GM20000 (cell line): Measurements from ENCODE around the gene BAZ2B.

Experiments used
- DNase-seq: peaks from one replicate; pipeline ENCODE4 v3.0.0; 2012; ENCODE audit warnings: low spot score
- CTCF ChIP-seq: IDR thresholded peaks from 2 replicates; pipeline ENCODE4 v1.5.1; 2012; ENCODE audit warnings: mild to moderate bottlenecking, control low read depth; ENCODE audit errors: extremely low read depth, missing control alignments

Gene BAZ2B

DNA sequence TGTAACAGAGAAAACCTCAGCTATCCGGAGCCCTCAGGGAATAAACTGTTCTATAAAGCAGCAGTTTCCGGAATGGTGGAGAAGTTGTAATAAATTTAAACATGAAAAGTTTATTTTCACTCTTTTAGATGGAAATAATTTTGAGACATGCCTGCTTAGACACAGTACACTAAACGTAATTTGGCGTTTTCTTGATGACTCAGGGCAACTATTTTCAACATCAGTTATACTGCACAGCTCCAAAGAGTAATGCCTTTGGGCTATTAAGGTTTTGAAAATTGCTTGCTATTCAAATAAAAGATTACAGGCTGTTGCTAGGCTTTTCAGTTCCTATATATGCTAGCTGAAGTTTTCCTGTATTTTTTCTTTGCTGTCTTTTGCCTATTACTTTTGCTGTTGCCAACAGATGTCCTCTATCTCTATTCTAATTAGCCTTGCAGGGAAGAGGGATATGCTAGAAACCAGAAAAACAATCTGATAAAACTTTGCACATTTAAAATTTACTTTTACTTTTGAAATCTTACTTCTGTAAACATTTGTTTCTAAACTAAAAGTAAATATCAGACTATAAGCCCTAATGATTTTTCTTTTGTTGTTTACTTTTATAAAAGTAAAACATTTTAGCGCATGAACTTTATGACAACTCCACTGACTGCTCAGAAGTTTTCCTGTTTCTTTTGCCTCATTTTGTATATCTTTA lies 216.5 kb downstream of the BAZ2B start:
- TF ChIP-seq CTCF, result no peak
- DNase-seq, result no peak

GRCh38 chr2:159396799-159397198 lies 219.5 kb downstream of the BAZ2B start:
- no peak for TF ChIP-seq CTCF
- DNase-seq, result no peak

- DNase-seq, result no peak
- TF ChIP-seq CTCF, result no peak
Measured at GRCh38 chr2:159382447-159383028, 233.8 kb downstream of the BAZ2B start.

DNA sequence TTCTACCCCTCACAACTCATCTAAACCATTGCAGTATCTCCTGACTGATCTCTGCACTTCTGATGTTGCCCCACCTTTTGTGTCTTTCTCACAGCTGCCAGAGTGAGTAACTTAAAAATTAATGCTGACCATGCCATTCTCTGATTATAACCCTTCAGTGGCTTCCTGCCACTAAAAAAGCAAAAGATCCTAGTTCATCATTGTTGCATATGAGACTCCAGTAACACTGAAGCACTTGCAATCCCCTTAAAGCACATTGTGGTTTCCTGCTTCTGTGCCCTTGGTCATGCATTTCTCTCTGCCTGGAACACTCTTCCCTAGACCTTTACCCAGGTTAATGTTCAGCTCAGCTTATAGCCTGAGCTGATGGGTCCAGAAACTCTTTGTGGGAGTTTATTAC lies 234.8 kb downstream of the BAZ2B start:
- TF ChIP-seq CTCF, result no peak
- no peak for DNase-seq

DNA sequence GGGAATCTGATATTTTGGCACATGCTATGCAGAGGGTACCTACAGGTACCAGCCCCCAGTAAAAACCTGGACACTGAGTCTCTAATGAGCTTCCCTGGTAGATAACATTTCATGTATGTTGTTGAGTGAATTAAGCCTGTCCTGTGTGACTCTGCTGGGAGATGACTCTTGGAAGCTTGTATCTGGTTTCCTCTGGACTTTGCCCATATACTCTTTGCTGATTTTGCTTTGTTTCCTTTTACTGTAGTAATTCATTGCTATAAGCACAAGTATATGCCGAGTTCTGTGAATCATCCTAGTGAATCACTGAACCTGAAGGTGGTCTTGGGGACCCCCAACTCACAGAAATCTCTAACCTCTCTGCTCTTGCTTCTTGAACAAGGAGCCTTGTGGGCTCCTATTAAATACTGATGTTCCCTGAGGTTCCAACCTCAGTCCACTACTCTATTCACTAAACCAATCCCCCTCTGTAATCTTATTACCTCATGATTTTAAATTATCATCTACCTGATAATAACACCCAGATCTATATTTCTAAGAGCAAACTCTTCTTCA lies 235.6 kb downstream of the BAZ2B start:
- TF ChIP-seq CTCF, result no peak
- no peak for DNase-seq

GRCh38 chr2:159379181-159379580 lies 237.2 kb downstream of the BAZ2B start:
- no peak for DNase-seq
- no peak for TF ChIP-seq CTCF

DNA sequence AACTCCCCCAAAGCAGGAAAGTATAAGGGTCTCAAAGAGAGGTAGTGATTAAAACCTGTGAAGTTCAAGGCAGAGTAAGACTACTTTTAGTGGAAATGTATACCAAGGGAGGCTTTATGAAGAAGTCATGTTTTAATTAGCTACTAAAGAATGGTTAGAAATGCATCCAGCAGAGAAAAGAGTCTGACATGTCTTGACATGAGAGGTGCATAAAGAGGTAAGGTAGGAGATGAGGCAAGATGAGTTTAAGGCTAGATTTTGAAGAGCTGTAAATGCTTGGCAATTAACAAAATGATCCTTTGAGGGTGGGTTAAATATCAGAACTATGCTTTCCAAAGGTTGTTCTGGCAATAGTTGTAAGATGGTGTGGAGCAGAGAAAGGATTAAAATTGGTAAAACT lies 241.1 kb downstream of the BAZ2B start:
- no peak for DNase-seq
- TF ChIP-seq CTCF, result no peak
